ENCODE data around the gene ZNF536.

ZNF536 gene

DNA sequence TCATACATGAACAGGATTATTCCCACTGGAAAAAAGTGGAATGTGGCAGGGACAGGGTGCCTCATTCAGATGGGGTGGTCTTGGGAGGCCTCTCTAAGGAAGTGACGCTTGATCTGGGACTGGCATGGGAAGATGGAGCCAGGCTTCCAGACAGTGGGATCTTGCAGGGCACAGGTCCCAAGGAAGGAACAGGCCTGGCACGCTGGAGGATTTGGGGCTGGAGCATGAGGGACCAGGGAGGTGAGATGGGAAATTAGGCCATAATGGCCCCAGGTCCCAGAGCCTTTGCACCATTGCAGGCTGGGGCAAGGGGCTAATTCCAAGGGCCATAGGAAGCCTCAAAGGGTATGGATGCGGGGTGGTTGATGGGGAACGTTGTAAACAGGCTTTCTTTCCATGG, 9.2 kb downstream of the ZNF536 start:
- H3K27ac ChIP-seq (ENCODE audit: low read depth, low read length) = no peak overlapping the region

GRCh38 chr19:30385174-30385573, 13.0 kb downstream of the ZNF536 start:
- H3K4me3 ChIP-seq (ENCODE audit: low read depth in 1 of 2, low read length in 2 of 2) = no peak overlapping the region
- no peak overlapping the region for H3K9ac ChIP-seq (ENCODE audit: low read length)

More for the DNA sequence above, 9.2 kb downstream of the ZNF536 start:
- no peak overlapping the region for H3K9ac ChIP-seq (ENCODE audit: low read length)
- no peaks in the 10 kb centered on the region for H3K9me3 ChIP-seq (ENCODE audit: low read length)
- no peak overlapping the region for H3K4me3 ChIP-seq (ENCODE audit: low read depth in 1 of 2, low read length in 2 of 2)
- no peaks in the 10 kb centered on the region for H3K36me3 ChIP-seq (ENCODE audit: insufficient read depth, low read length)
- H3K27me3 ChIP-seq (ENCODE audit: control insufficient read depth in 1 of 2, insufficient read depth in 2 of 2, low read length in 2 of 2) = peaks cover 0 to 7% of the 10 kb centered on the region in 2 donors
- no peaks in the 10 kb centered on the region for H3K4me1 ChIP-seq (ENCODE audit: insufficient read depth, low read length)

DNA sequence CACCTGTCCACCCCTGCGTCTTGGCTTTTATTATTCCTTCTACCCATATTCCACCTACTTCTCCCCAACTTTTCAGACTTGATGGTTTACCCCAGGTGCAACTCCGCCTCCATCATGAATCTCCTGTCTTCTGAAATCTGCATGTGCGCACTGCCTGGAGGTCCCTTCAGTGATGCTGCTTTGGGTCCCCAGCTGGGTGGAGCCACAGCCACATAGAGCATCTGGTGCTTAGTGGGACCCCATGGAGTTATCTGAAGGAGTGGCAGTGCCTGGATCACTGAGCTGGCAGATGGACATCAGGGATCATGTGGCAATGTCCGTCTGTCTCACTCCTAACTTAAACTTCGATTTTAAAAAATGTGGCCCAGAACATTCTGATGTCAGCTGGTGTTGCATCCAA, 13.5 kb downstream of the ZNF536 start:
- Histone ChIP-seq H3K9me3 (ENCODE audit: low read length) (no peaks in the 10 kb centered on the region), H3K27me3 (ENCODE audit: control insufficient read depth in 1 of 2, insufficient read depth in 2 of 2, low read length in 2 of 2) (no peaks in the 10 kb centered on the region), H3K4me3 (ENCODE audit: low read depth in 1 of 2, low read length in 2 of 2) (no peak overlapping the region), H3K4me1 (ENCODE audit: insufficient read depth, low read length) (no peaks in the 10 kb centered on the region), H3K27ac (ENCODE audit: low read depth, low read length) (no peak overlapping the region), H3K9ac (ENCODE audit: low read length) (no peak overlapping the region), H3K36me3 (ENCODE audit: insufficient read depth, low read length) (no peaks in the 10 kb centered on the region)

More at GRCh38 chr19:30385174-30385573, 13.0 kb downstream of the ZNF536 start:
- no peaks in the 10 kb centered on the region for H3K4me1 ChIP-seq (ENCODE audit: insufficient read depth, low read length)
- no peaks in the 10 kb centered on the region for H3K36me3 ChIP-seq (ENCODE audit: insufficient read depth, low read length)
- H3K9me3 ChIP-seq (ENCODE audit: low read length) = no peaks in the 10 kb centered on the region
- H3K27ac ChIP-seq (ENCODE audit: low read depth, low read length) = no peak overlapping the region
- no peaks in the 10 kb centered on the region for H3K27me3 ChIP-seq (ENCODE audit: control insufficient read depth in 1 of 2, insufficient read depth in 2 of 2, low read length in 2 of 2)

GRCh38 chr19:30386551-30387143, 14.5 kb downstream of the ZNF536 start:
- Histone ChIP-seq H3K36me3 (ENCODE audit: insufficient read depth, low read length) (no peaks in the 10 kb centered on the region), H3K27ac (ENCODE audit: low read depth, low read length) (no peak overlapping the region), H3K9ac (ENCODE audit: low read length) (no peak overlapping the region), H3K4me3 (ENCODE audit: low read depth in 1 of 2, low read length in 2 of 2) (no peak overlapping the region), H3K9me3 (ENCODE audit: low read length) (no peaks in the 10 kb centered on the region), H3K27me3 (ENCODE audit: control insufficient read depth in 1 of 2, insufficient read depth in 2 of 2, low read length in 2 of 2) (no peaks in the 10 kb centered on the region), H3K4me1 (ENCODE audit: insufficient read depth, low read length) (no peaks in the 10 kb centered on the region)

DNA sequence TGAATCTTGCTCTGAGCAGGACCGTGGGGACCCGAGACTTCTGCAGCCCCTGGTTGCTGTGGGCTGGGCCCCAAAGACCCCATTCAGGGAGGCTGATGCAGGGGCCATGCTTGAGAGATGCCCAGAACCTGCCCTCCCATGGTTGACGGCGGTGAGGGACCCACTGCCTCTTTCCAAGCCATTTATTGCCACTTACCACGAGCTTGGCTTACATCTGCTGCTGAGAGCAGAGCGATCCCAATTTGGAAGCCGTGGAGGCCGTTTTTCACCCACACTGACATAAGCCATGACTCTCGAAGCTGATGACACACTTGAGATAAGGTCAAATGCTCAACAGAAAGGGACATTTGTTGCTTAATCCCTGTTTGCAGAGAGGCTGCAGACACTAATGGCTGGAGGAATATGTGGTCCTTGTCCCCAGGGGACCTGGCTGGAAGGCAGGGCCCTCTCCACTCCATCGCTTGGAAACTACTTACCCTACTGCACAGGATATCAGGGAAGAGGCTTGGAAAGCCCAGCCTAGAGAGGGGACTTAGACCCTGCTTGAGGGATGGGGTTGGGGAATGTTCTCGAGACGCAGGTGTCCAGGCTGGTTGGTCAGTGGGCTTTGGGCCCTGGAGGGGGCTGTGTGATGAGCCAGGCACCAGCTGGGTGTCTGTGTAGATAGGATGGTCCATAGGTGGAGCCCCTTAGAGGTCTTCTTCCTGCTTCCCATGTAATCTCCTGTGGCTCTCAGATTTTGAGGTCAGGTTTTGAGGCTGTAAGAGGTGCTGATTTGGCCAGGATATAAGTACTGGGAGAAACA, 15.3 kb downstream of the ZNF536 start:
- Histone ChIP-seq H3K27ac (ENCODE audit: low read depth, low read length) (no peak overlapping the region), H3K27me3 (ENCODE audit: control insufficient read depth in 1 of 2, insufficient read depth in 2 of 2, low read length in 2 of 2) (no peaks in the 10 kb centered on the region), H3K9me3 (ENCODE audit: low read length) (no peaks in the 10 kb centered on the region), H3K36me3 (ENCODE audit: insufficient read depth, low read length) (no peaks in the 10 kb centered on the region), H3K9ac (ENCODE audit: low read length) (no peak overlapping the region), H3K4me3 (ENCODE audit: low read depth in 1 of 2, low read length in 2 of 2) (no peak overlapping the region), H3K4me1 (ENCODE audit: insufficient read depth, low read length) (no peaks in the 10 kb centered on the region)

- H3K4me1 ChIP-seq (ENCODE audit: insufficient read depth, low read length) = no peaks in the 10 kb centered on the region
- H3K9me3 ChIP-seq (ENCODE audit: low read length) = no peaks in the 10 kb centered on the region
- no peaks in the 10 kb centered on the region for H3K36me3 ChIP-seq (ENCODE audit: insufficient read depth, low read length)
- no peak overlapping the region for H3K4me3 ChIP-seq (ENCODE audit: low read depth in 1 of 2, low read length in 2 of 2)
- no peak overlapping the region for H3K9ac ChIP-seq (ENCODE audit: low read length)
- no peak overlapping the region for H3K27ac ChIP-seq (ENCODE audit: low read depth, low read length)
- no peaks in the 10 kb centered on the region for H3K27me3 ChIP-seq (ENCODE audit: control insufficient read depth in 1 of 2, insufficient read depth in 2 of 2, low read length in 2 of 2)
These were observed 16.1 kb downstream of the ZNF536 start for GRCh38 chr19:30388327-30388726.

DNA sequence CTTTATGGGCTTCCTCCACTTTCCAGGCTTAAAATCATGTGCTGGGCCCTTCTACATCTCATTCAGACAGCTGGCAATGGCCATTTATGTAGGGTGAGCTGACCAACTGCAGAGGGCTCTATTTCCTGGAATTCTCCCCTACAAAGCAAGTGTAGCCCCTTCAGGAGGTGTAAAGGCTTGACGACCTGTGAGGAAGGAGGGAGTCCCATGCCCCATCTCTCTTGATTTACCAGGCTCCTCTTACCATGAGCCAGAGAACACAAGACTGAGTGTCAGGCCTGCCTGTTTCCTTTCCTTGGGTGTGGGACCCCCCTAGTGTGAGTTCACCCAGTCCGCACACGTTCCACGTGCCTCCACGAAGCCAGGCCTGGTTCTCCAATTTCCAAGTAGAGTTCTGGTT, 16.6 kb downstream of the ZNF536 start:
- H3K4me1 ChIP-seq (ENCODE audit: insufficient read depth, low read length) = no peaks in the 10 kb centered on the region
- no peaks in the 10 kb centered on the region for H3K36me3 ChIP-seq (ENCODE audit: insufficient read depth, low read length)
- no peak overlapping the region for H3K4me3 ChIP-seq (ENCODE audit: low read depth in 1 of 2, low read length in 2 of 2)
- H3K9me3 ChIP-seq (ENCODE audit: low read length) = no peaks in the 10 kb centered on the region
- no peak overlapping the region for H3K9ac ChIP-seq (ENCODE audit: low read length)
- no peak overlapping the region for H3K27ac ChIP-seq (ENCODE audit: low read depth, low read length)
- H3K27me3 ChIP-seq (ENCODE audit: control insufficient read depth in 1 of 2, insufficient read depth in 2 of 2, low read length in 2 of 2) = no peaks in the 10 kb centered on the region

- Histone ChIP-seq H3K27ac (ENCODE audit: low read depth, low read length) (no peak overlapping the region), H3K27me3 (ENCODE audit: control insufficient read depth in 1 of 2, insufficient read depth in 2 of 2, low read length in 2 of 2) (no peaks in the 10 kb centered on the region), H3K4me3 (ENCODE audit: low read depth in 1 of 2, low read length in 2 of 2) (no peak overlapping the region), H3K36me3 (ENCODE audit: insufficient read depth, low read length) (no peaks in the 10 kb centered on the region), H3K4me1 (ENCODE audit: insufficient read depth, low read length) (no peaks in the 10 kb centered on the region), H3K9me3 (ENCODE audit: low read length) (no peaks in the 10 kb centered on the region), H3K9ac (ENCODE audit: low read length) (no peak overlapping the region)
These were observed 18.3 kb downstream of the ZNF536 start for GRCh38 chr19:30390356-30390988.

DNA sequence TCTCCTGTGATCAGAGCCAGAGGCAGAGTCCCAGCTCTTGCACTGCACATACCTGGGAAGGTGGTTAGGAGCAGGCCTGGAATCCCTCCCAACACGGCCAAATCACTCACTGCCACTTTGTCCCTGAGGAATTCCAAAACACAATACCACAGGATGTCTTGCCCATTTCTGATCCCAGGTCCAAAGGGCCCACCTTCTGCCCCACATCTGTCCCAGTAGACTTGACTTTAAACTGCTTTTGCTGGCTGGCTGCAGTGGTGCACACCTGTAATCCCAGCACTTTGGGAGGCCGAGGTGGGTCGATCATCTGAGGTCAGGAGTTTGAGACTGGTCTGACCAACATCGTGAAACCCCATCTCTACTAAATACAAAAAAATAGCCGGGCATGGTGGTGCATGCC, 18.9 kb downstream of the ZNF536 start:
- no peak overlapping the region for H3K9ac ChIP-seq (ENCODE audit: low read length)
- no peak overlapping the region for H3K27ac ChIP-seq (ENCODE audit: low read depth, low read length)

GRCh38 chr19:30391554-30392551, 19.7 kb downstream of the ZNF536 start:
- Histone ChIP-seq H3K4me1 (ENCODE audit: insufficient read depth, low read length) (no peaks in the 10 kb centered on the region), H3K27me3 (ENCODE audit: control insufficient read depth in 1 of 2, insufficient read depth in 2 of 2, low read length in 2 of 2) (no peaks in the 10 kb centered on the region), H3K27ac (ENCODE audit: low read depth, low read length) (no peak overlapping the region), H3K9me3 (ENCODE audit: low read length) (no peaks in the 10 kb centered on the region), H3K36me3 (ENCODE audit: insufficient read depth, low read length) (no peaks in the 10 kb centered on the region), H3K4me3 (ENCODE audit: low read depth in 1 of 2, low read length in 2 of 2) (no peak overlapping the region), H3K9ac (ENCODE audit: low read length) (no peak overlapping the region)

More for the DNA sequence above, 18.9 kb downstream of the ZNF536 start:
- H3K27me3 ChIP-seq (ENCODE audit: control insufficient read depth in 1 of 2, insufficient read depth in 2 of 2, low read length in 2 of 2) = no peaks in the 10 kb centered on the region
- H3K4me1 ChIP-seq (ENCODE audit: insufficient read depth, low read length) = no peaks in the 10 kb centered on the region
- no peak overlapping the region for H3K4me3 ChIP-seq (ENCODE audit: low read depth in 1 of 2, low read length in 2 of 2)
- no peaks in the 10 kb centered on the region for H3K36me3 ChIP-seq (ENCODE audit: insufficient read depth, low read length)
- H3K9me3 ChIP-seq (ENCODE audit: low read length) = no peaks in the 10 kb centered on the region

DNA sequence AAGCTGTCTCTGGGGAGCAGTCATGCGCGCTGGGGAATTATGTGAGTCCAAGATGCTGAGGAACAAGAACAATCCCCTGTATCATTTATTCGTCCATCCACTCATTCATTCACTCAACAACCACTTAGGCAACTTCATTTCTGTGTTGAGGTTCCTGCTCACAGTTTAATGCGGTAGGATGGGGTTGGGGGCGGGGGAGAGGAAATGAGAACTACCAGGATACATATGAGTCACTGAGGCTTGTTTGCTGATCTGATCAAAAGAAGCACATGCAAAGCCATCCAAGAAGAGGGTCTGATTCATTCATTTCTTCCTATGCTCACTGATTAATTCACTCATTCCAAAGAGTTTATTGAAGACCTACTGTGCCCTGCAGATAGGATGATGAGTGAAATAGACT, 20.9 kb downstream of the ZNF536 start:
- no peaks in the 10 kb centered on the region for H3K27me3 ChIP-seq (ENCODE audit: control insufficient read depth in 1 of 2, insufficient read depth in 2 of 2, low read length in 2 of 2)
- H3K4me3 ChIP-seq (ENCODE audit: low read depth in 1 of 2, low read length in 2 of 2) = no peak overlapping the region
- H3K9me3 ChIP-seq (ENCODE audit: low read length) = no peaks in the 10 kb centered on the region
- H3K27ac ChIP-seq (ENCODE audit: low read depth, low read length) = no peak overlapping the region
- H3K36me3 ChIP-seq (ENCODE audit: insufficient read depth, low read length) = no peaks in the 10 kb centered on the region
- no peak overlapping the region for H3K9ac ChIP-seq (ENCODE audit: low read length)
- no peaks in the 10 kb centered on the region for H3K4me1 ChIP-seq (ENCODE audit: insufficient read depth, low read length)
